Germinal center (tissue), 1 donor: ENCODE measurements around the gene DIP2B.

Source experiments
- DNase-seq: peaks from one replicate; pipeline ENCODE4 v3.0.0; 2012; ENCODE audit warnings: mixed read lengths, low spot score

Gene DIP2B

DNA sequence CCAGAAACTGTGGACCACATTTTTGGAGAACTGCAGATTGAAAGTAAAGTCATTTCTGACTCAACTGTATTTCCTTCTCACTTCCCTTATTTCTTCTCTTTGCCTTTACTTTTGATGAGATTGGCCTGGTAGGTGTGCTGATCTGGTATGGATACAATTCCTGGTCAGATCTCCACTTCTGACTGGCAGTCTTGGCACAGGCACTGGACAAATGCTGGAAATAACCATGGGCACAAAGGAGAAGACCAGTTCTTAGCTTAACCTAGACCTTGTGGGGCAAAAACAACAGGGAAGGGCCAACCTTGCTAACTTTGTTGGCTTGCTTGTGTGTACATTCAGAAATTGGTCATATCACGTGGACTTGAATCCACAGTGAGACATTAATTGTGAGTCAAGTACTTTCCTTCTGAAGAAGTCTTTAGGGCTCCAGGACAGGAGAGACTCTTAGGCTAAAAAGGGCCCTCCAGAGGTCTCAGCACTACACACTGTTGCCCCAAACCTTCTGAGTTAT, 75.0 kb downstream of the DIP2B start:
- DNase-seq, result peak; percentile 6

DNA sequence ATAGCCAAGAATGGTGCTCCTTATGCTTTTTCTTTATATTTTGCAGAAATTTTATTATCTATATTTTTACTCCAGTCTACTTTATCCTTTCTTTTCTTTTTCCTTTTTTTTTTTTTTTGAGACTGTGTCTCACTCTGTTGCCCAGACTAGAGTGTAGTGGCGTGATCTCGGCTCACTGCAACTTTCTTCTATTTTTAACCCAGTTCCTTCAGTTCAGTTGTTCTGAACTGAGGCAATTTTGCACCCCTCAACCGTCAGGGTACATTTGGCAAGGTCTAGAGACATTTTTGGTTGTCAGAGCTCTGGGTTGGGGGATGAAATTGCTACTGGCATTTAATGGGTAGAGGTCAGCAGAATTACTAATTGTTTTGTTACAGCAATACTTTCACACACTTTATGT, 75.7 kb downstream of the DIP2B start:
- DNase-seq, result no peak

DNA sequence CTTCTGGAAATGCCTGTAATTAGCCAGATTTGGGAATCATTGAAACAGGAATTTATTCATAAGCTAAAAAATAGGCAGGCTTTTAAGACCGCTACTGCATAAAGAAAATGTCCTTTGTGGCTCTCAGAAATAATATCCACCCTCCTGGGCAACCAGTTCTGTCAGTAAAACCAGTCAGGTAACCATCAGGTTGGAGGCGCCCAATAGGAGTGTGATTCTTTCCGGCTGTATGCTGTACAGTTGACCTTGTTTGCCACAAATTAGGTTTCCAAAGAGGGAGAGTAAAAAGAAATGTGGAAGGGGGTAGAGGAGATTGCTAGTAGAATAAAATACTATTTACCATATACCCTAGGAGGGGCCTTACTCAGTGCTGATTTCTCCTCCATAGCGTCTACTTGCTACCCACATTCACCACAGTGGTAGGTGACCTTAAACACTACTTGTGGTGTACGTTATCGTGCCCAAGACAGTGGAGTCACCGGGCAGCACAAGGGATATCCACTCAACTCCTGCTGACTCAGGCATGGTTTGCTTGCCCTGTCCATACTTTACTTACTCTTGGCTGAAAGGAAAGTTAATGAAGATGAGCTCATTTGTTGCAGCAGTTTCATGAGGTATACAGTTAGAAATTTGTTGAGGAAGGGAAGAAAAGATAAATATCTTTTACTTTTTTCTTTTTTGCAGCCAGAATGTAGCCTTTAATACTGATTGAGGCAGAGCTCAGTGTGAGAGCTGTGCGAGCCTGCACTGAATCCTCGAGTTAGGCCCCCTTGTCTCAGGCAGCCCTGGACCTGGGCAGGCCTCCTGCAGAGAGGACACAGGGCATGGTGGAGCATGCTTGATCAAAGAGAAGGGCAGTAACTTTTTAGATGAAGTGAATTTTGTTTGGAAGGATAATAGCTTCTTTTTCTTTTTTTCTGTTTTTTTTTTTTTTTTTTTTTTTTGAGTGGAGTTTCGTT, 76.7 kb downstream of the DIP2B start:
- DNase-seq, result no peak

DNA sequence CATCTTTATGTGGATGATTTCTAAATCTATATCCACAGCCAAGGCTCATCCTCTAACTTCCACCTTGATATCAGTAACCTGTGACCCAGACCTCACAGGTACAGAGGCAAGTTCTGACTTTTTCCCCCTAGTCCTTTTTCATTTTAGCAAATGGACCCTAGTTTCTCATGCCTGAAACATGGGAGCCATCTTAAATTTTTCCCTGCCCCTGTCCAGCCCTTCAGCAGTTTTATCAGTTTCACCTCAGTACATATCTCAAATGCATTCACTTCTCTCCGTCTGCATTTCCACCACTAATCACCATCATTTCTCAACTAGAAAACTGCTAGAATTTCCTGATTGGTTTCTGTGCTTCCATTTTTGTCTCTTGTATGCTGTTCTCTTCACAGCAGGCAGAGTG, 79.3 kb downstream of the DIP2B start:
- no peak for DNase-seq

DNA sequence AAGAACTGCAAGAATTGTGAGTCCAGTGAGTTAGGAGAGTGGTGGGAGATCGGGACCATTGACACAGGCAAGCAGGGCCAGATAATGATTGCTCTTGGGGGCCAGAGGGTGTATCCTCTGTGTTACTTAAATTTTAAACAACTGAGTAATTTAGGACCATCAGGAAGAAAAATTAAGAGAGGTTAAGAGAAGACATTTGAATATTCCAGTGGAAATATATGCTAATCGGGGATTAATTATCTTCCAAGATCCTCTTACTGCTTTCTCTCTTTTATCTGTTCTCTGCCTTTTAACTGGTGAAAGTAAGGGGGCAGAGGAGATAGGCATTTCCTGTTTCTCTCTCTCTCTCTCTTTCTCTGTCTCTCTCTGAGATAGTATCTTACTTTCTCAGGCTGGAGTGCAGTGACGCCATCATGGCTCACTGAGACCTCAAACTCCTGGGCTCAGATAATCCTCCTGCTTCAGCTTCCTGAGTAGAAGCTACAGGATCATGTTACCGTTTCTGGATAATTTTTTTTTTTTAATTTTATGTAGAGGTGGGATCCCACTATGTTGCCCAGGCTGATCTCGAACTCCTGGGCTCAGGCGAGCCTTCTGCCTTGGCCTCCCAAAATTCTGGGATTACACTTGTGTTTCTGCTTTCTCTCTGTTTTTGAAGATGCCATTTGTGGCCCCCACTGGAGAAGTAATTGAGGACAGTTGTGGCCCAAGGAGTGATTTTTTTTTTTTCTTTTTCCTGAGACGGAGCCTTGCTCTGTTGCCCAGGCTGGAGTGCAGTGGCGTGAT, 85.1 kb downstream of the DIP2B start:
- no peak for DNase-seq

DNA sequence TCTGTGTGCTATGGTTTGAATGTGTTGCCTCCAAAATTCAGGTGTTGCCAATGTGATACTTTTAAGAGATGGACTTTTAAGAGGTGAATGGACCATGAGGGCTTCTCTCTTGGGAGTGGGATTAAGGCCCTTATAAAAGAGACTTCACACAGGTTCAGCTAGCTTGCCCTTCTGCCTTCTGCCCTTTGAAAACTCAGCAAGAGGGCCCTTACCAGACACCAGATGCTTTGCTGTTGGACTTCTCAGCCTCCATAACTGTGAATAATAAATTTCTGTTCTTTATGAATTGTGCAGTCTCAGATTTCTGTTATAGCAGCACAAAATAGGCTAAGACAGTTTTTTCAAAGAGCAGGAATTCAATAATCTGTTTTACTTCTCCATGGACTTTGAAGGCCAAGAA, 86.1 kb downstream of the DIP2B start:
- no peak for DNase-seq

DNA sequence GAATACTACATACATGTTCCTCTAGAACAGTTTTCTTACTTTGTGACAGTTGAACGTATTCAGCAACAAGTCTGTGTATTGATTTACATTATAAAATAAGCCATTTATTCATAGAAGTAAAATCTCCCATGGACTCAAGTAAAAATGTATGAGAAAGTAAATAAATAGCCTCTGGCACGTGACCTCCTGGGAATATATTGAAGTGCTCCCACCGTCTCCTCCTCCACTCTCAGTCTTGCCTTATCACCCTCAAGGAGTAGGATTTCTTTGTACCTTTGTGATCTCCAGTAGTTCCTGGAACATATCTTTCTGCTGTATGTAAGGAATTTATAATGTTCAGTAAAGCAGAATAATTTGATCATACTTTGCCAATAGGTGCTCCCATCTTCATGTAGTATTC, 90.9 kb downstream of the DIP2B start:
- no peak for DNase-seq

DNA sequence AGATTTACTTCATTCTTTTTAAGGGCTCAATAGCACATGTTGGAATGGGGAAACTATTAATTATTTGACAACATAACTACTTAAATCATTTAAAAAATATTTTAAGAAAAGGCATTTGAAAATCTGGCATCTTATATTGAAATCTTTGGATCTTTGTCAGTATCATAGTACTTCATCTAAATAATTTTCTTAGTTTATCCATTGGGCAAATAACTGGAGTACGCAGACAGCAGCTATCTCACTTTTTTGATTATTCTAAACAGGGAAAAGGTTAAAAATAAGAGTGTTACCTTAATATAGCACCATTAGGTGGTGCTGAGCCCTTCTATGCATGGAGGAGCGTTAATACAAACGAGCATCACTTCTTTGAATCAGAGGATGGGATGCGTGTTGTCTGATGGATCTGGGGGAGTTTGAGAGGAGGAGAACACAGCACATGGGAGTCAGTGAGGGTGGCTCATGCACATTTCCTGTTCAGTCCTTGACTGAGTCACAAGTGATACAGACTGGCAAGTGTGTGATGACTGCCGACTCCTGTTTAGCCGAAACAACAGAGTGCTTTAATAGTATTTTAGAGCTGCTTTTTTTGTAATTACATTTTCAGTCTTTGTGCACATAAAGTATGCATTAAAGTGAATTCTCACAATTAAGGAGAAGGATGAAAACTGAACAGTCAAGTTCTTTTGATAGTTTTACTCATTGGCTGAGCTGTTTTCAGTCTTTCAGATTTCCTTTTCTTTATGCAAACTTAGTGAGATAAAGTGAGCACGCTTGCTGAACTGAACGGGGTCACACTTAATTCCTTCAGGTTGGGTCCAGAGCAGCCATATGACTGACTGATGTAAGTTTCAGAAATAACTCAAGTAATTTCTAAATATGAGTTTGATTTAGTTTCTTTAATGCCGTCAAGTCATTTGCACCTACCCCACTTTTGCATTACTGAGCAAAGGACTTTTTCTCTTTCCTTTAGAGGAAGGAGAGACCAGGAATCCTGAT, 92.7 kb downstream of the DIP2B start:
- peak; percentile 60 for DNase-seq

DNA sequence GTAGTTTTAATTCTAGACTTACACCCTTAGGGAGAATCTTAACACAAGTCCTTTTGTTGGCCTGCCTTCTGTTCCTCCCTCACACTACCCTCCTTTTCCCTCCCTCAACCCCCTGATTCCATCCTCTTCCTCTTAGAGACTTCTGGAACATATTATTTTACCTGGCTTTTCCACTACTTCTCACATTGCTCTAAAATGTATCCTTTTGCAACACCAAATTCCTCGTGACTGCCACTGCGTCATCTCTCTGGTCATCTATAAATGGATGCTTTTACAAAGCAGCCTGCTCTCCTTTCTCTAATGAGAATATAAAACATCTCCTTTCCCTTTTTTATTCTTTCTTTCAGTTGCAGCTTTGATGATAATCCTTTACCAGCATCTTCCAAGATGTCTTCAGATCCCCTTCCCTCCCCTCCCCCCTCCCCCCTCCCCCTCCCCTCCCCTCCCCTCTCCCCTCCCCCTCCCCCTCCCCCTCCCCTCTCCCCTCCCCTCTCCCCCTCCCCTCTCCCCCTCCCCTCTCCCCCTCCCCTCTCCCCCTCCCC, 93.6 kb downstream of the DIP2B start:
- DNase-seq, result no peak

DNA sequence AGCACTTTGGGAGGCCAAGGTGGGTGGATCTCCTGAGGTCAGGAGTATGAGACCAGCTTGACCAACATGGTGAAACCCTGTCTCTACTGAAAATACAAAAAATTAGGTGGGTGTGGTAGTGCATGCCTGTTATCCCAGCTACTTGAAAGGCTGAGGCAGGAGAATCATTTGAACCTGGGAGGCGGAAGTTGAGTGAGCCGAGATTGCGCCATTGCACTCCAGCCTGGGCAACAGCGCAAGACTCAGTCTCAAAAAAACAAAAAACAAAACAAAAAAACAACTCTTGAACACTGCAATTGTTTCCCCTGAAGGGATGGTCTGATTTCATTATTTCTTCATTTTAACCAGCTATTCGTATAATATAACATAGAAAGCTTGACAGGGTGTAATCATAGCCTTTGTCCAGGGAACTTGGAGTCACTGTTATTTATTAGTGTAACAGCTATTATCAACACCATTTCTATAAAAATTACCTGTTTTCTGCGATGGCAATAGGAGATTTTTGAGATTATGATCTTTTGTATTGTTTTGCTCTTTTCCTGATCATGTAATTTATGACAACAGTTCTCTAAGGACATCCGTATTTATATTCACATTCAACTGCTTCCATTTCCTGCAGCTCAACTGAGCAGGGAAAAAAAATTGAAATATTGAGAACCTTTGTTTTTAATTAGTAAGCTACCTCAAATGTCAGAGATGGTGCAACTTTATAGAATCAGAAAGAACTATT, 94.7 kb downstream of the DIP2B start:
- no peak for DNase-seq

DNA sequence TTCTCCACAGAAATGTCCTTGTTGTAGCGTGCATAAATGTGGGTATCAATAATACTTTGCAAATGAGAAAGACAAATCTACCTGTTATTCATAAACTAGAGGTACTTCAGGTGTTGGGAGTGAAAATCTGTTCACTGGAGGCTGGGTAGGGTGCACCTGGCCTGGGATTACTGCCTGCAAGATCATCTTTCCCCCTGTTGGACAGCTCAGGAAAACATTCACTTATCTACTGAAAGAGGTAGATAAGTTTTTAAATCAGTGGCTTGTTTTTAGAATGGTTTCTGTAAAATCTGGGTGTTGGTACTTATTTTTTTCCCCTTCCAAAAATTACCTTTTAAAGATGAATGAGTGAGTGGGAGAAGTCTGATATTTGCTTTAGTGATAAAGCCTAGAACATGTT, 95.6 kb downstream of the DIP2B start:
- no peak for DNase-seq

DNA sequence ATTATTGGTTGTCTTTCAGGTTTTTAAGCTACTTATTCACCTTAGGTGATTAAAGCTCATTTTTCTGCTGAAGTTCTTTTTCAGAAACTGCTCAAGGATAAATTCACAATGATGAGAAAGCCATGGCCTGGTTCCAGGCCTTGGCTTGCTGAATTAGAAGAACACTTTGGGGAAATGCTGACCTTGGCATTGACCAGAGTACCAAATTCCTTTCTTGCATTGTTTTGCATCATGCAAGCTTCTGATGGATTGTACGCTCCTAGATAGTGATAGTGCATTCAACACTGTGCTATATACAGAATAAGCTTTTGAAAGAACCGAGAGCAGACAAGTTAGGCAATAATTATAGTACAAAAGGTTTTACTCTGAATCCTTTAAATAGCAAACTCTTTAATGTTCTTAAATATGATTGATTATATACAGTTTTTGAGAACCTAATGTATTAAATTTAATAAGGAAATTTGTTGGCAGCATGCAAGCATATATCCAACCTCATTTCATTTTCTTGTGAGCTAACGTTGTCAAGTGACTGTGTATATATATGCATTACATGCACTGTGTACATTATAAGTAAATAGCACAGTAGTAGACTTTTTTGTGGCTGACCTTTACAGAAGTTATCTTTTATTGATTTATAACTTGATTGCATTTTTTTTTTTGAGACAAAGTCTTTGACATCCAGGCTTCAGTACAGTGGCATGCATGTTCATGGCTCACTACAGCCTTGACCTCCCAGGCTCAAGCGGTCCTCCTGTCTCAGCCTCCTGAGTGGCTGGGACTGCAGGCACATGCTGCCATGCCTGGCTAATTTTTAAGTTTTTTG, 99.2 kb downstream of the DIP2B start:
- DNase-seq, result no peak

DNA sequence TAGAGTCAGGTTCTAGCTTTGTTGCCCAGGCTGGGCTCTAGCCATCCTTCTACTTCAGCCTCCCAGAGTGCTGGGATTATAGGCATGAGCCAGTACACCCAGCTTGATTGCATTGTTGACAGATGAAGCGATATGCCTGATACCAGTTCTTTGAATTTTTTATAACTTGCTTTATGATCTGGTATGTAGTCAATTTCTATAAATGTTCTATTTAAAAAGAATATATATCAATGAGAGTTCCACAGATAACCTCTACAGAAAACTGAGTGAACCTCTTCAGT, 99.8 kb downstream of the DIP2B start:
- no peak for DNase-seq

DNA sequence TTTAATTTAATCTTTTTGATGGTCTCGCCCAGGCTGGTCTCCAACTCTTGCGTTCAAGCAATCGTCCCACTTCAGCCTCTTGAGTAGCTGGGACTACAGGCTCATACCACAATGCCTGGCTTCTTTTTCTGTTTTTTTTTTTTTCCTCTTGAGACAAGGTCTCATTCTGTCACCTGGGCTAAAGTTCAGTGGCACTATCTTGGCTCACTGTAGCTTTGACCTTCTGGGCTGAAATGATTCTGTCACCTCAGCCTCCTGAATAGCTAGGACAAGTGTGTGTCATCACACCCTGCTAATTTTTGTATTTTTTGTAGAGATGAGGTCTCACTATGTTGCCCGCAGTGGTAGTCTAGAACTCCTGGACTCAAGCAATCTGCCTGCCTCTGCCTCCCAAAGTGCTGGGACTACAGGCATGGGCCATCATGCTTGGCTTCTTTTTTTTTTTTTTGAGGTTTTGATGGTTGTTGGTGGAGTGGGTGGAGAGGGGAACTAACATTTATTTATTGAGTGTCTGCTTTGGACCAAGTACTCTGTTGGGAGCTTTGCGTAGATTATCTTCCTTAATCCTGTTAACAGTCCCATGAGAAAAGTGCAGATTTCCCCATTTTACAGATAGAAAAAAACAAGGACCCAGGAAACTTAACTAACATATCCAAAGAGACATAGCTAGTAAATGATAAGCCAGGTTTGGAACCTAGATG, 102.0 kb downstream of the DIP2B start:
- no peak for DNase-seq

DNA sequence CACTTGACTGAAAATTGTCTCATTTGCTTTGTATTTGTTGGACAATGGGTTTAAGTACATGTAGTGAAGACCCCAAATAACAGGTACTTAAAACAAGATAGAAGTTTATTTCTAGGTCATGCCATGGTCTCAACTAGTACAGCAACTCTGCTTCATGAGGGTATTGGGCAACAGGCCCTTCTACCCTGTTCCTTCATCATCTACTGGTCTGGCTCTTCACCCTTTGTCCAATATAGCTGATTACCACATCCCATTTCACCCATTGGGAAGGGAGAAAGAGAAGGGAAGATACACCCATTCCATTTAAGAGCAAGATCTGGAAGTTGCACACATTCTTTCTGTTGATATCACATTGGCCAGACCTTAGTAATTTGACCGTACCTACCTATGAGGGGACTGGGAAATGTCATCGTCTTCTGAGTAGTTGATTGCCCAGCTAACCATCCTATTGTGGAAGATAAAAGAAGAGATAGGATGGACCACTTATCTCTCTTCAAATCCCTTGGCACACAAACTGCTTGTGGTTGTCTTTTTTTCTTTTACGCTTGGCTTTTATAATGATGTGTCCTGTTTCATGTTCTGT, 104.6 kb downstream of the DIP2B start:
- DNase-seq, result no peak

DNA sequence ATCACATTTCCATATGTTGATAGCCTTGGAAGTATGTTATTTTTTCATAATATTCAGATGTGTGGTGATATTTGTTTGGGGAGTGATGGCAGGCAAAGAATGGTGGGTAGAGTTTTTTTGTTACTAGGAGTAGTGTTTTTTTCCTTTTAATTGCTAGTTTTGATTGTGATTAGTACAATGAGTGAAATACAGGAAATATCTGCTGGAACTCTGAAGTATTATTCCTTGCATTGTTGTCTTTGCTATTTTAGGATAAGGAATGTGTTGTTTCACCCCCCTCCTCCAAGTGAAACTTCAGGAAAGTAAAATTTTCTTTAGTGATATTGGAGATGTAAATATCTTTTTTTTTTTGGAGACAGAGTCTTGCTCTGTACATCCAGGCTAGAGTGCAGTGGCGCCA, 105.4 kb downstream of the DIP2B start:
- DNase-seq, result no peak

DNA sequence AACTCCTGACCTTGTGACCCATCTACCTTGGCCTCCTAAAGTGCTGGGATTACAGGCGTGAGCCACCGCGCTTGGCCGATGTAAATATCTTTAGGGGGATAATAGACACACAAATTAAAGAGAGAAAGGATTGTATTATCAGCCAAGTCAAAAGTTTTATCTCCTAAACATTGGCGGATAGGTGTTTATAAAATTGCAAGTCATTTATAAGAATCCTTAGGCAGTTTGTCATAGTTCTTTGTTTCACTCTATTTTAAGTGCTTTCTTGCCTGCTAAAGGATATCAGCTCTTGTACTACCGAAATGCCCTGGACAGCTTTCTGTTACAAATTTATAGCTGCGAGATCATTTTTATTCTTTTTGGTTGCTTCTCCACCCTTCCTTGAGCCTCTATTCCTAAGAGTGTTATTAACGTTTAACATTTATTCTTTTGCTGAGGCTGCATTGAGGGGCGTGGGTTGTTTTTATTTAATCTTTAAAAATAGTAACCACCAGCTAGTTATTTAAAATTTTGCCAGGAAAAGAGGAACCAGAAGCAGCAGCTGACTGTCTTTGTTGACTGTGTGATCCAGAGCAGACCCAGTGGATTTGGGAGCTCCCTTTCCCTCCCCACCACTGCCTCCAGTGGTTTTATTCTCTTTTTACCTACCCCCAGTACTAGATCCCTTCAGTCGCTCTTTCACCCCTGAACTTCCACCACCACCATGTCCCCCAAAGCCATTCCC, 106.4 kb downstream of the DIP2B start:
- no peak for DNase-seq

DNA sequence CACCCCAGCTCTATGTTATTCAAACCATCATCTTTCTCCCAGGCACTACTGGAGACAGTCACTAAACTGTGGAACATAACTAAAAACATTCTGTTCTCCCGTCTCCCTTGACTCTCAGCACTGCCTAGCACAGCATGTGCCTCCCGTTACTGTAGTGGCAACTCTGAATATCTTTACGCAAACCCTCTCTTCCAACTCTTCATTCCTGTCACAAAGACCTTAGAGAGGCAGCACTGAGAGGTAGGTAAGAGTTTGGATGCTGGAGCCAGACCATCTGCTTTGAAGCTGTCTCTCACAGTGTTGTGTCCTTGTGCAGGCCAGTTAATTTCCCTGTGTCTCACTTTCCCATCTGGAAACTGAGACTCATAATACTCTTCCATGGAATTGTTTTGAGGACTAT, 108.1 kb downstream of the DIP2B start:
- DNase-seq, result no peak
